OCI-LY3 (cell line): Measurements from ENCODE around the gene GLTP.

ENCODE experiments used
- H2AFZ ChIP-seq: fragments of 200-600, 300-600 bp; shearing (Covaris generic); 2 replicates; pipeline ENCODE4 v1.6.0; 2014; ENCODE audit warnings: antibody characterized with exemption, low read depth, low read length
- H3K27ac ChIP-seq: fragments of 200-600, 300-600 bp; sonication (generic); 2 replicates; pipeline ENCODE4 v1.5.1; 2014; ENCODE audit warnings: mild to moderate bottlenecking, low read length, moderate library complexity, mixed read lengths
- H3K27me3 ChIP-seq: fragments of 200-600, 300-600 bp; sonication (generic); 2 replicates; pipeline ENCODE4 v1.6.1; 2014; ENCODE audit warnings: low read depth, low read length, mixed read lengths
- H3K36me3 ChIP-seq: fragments of 200-600, 300-600 bp; sonication (generic); replicated peaks from 2 replicates; pipeline ENCODE3; 2014; ENCODE audit warnings: low read depth, low read length, mixed read lengths
- H3K4me1 ChIP-seq: fragments of 300-600, 200-600 bp; sonication (generic); 2 replicates; pipeline ENCODE4 v1.6.1; 2014; ENCODE audit warnings: low read length, mixed read lengths
- H3K4me2 ChIP-seq: fragments of 200-600, 300-600 bp; sonication (generic); 2 replicates; pipeline ENCODE4 v1.6.1; 2014; ENCODE audit warnings: low read length, mixed read lengths
- H3K4me3 ChIP-seq: fragments of 300-600, 200-600 bp; sonication (generic); 2 replicates; pipeline ENCODE4 v1.5.1; 2014; ENCODE audit warnings: antibody characterized with exemption, mild to moderate bottlenecking, low read length, moderate library complexity
- H3K79me2 ChIP-seq: fragments of 300-600, 200-600 bp; shearing (Covaris generic); 2 replicates; pipeline ENCODE4 v1.6.1; 2014; ENCODE audit warnings: mild to moderate bottlenecking, low read length, mixed read lengths
- H3K9ac ChIP-seq: fragments of 300-600, 200-600 bp; shearing (Covaris generic); 2 replicates; pipeline ENCODE4 v1.6.0; 2014; ENCODE audit warnings: mild to moderate bottlenecking, low read length, moderate library complexity
- H3K9me3 ChIP-seq: fragments of 200-600, 300-600 bp; shearing (Covaris generic); 2 replicates; pipeline ENCODE4 v1.6.1; 2014; ENCODE audit warnings: low read length, mixed read lengths; ENCODE audit not compliant: insufficient read depth
- H4K20me1 ChIP-seq: fragments of 200-600, 300-600 bp; sonication (generic); 2 replicates; pipeline ENCODE4 v1.6.1; 2016; ENCODE audit warnings: low read length, mixed read lengths; ENCODE audit not compliant: insufficient read depth
- EZH2phosphoT487 ChIP-seq: fragments of 200-600 bp; shearing (Covaris generic); IDR thresholded peaks from 2 replicates; pipeline ENCODE4 v1.6.1; 2018; ENCODE audit warnings: antibody characterized with exemption, mixed run types, low read depth
- TF ChIP-seq, protein P1 (sequence below): fragments of 200-600, 300-600 bp; sonication (generic); IDR thresholded peaks from 2 replicates; pipeline ENCODE4 v1.5.1; 2014; ENCODE audit warnings: antibody characterized with exemption, low read length, low read depth

Gene GLTP

DNA sequence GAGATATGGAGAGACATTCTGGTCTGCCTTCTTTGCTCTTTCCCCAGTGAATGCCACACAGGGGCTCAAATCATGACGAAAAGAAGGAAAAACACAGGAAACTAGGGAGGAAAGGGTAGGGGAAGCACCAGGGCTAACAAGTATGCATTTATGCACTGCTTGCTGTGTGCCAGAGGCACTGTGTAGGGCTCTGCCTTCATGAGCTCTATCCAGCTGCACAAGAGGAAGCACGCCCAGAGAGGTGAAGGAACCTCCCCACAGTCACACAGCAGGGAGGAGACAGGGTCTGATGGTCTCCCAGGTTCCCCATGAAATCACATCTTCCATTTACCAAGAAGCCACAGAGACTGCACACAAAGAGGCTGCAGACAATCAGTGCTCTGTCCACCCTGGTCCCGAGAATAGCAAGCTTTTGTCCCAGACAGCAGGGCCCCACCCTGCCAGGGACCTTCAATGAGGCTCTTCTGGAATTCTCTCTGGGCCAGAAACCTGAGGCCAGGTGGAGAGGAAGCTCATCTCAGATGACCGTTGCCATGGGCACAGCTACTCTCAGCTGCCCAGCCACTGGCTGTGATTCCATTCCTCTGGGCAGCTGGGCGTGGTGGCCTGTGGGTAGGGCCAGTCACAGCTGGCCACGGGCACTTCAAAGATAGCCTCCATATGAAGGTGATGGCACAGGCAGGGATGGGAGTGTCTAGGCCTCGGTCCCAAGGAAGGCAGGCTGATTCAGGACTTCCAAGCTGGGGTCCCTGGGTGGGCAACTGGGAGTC is 39.9 kb downstream of the GLTP start:
- Histone ChIP-seq H3K27me3 (peaks cover 8% of the 10 kb centered on the region), H3K4me3 (no peak overlapping the region), H3K4me2 (no peak overlapping the region), H3K36me3 (no peaks in the 10 kb centered on the region), H3K27ac (no peak overlapping the region), H3K9ac (no peak overlapping the region), H4K20me1 (no peaks in the 10 kb centered on the region), H3K9me3 (no peaks in the 10 kb centered on the region), H3K79me2 (no peaks in the 10 kb centered on the region), H2AFZ (no peak overlapping the region), H3K4me1 (peaks cover 5% of the 10 kb centered on the region)
- TF ChIP-seq, protein P1, sequence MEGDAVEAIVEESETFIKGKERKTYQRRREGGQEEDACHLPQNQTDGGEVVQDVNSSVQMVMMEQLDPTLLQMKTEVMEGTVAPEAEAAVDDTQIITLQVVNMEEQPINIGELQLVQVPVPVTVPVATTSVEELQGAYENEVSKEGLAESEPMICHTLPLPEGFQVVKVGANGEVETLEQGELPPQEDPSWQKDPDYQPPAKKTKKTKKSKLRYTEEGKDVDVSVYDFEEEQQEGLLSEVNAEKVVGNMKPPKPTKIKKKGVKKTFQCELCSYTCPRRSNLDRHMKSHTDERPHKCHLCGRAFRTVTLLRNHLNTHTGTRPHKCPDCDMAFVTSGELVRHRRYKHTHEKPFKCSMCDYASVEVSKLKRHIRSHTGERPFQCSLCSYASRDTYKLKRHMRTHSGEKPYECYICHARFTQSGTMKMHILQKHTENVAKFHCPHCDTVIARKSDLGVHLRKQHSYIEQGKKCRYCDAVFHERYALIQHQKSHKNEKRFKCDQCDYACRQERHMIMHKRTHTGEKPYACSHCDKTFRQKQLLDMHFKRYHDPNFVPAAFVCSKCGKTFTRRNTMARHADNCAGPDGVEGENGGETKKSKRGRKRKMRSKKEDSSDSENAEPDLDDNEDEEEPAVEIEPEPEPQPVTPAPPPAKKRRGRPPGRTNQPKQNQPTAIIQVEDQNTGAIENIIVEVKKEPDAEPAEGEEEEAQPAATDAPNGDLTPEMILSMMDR = no peak
- no peak for TF ChIP-seq EZH2phosphoT487

DNA sequence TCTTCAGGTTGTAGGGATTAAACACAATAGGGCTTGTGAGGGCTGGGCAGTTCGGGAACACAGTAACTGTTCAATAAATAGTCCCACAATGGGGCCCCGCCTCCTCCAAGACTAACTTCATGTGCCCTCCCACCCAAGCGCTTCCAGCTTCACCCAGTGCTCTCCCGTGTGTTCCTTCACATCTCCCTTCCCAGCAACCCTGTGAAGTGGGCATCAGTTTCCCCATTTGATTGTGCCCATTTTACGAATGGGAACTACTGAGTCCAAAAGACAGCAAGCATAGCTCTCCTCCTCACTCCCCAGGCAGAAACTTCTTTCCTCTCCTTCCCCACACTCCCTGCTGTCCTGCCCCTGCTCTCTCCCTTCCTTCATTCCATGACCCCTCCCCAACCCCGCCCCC is 40.9 kb downstream of the GLTP start:
- H3K4me1 ChIP-seq = no peaks in the 10 kb centered on the region
- H3K4me2 ChIP-seq = no peak overlapping the region
- H3K79me2 ChIP-seq = no peaks in the 10 kb centered on the region
- H4K20me1 ChIP-seq = no peaks in the 10 kb centered on the region
- H3K9ac ChIP-seq = no peak overlapping the region
- H3K27ac ChIP-seq = no peak overlapping the region
- H3K36me3 ChIP-seq = no peaks in the 10 kb centered on the region
- H2AFZ ChIP-seq = no peak overlapping the region
- TF ChIP-seq, protein P1 = no peak
- TF ChIP-seq EZH2phosphoT487 = no peak
- peaks cover 8% of the 10 kb centered on the region for H3K27me3 ChIP-seq
- H3K4me3 ChIP-seq = no peak overlapping the region
- no peaks in the 10 kb centered on the region for H3K9me3 ChIP-seq

DNA sequence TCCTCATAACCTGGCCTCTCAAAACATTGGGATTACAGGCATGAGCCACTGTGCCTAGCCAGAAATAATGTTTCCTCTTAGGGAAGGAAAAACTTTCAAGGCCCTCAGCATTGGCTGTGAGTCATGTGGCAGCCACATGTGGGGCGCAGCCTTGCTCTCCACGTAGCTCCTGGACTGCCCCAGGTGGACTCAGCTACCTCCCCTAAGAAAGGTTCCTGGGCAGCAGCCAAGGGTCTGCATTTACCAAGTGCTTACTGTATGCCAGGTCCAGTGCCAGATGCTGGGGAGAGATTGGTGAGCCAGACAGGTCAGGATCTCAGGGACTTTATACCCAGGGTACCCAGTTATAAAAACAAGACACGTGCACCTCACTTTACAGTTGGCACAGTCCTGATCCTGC is 43.4 kb downstream of the GLTP start:
- no peak overlapping the region for H3K9ac ChIP-seq
- H3K36me3 ChIP-seq = no peaks in the 10 kb centered on the region
- no peaks in the 10 kb centered on the region for H3K9me3 ChIP-seq
- no peak overlapping the region for H2AFZ ChIP-seq
- peaks cover 8% of the 10 kb centered on the region for H3K27me3 ChIP-seq
- H3K4me1 ChIP-seq = no peaks in the 10 kb centered on the region
- H3K4me3 ChIP-seq = no peak overlapping the region
- no peaks in the 10 kb centered on the region for H3K79me2 ChIP-seq
- H4K20me1 ChIP-seq = no peaks in the 10 kb centered on the region
- H3K4me2 ChIP-seq = no peak overlapping the region
- TF ChIP-seq, protein P1 = no peak
- no peak for TF ChIP-seq EZH2phosphoT487
- H3K27ac ChIP-seq = no peak overlapping the region

DNA sequence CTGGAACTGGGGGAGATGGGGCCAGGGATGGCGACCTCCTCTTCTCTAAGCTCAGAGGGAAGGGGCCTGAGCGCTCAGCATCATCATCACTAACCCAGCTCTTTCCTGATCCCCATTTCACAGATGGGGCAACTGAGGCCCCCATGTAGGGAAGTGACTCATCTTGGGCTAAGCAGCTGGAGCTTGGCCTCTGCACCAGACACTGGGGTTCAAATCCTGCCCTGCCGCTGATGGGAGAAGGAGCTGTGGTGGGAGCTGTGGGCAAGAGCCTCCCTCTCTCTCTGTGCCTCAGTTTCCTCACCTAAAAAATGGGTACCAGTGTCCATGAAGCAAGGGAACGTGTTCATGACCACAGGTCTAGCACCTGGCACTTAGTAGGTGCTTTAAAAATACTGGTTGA is 44.5 kb downstream of the GLTP start:
- H3K27me3 ChIP-seq = peaks cover 13% of the 10 kb centered on the region
- H3K4me1 ChIP-seq = no peaks in the 10 kb centered on the region
- H3K9ac ChIP-seq = no peak overlapping the region
- no peaks in the 10 kb centered on the region for H3K36me3 ChIP-seq
- H3K27ac ChIP-seq = no peak overlapping the region
- H4K20me1 ChIP-seq = no peaks in the 10 kb centered on the region
- H3K79me2 ChIP-seq = no peaks in the 10 kb centered on the region
- H3K9me3 ChIP-seq = no peaks in the 10 kb centered on the region
- H3K4me2 ChIP-seq = no peak overlapping the region
- TF ChIP-seq, protein P1 = no peak
- no peak for TF ChIP-seq EZH2phosphoT487
- H2AFZ ChIP-seq = no peak overlapping the region
- H3K4me3 ChIP-seq = no peak overlapping the region
